Measurements from ENCODE around the gene PIAS1. TPM values are rescaled to one million over a fixed set of nuclear protein-coding genes. Genes with fewer than 3 reads are reported as not detected.

The PIAS1 gene
- total RNA-seq, 2 donors from 2014 or later = 24.1 to 63.3 TPM

GRCh38 chr15:68040144-68040543, 14.0 kb upstream of the PIAS1 start:
- ATAC-seq (no peak), DNase-seq (no peak)
- no peak overlapping the region for H3K27ac ChIP-seq
- 91 to 95% methylated on average over 1 of the region's 1 CpG for WGBS, 2 donors
- H3K4me3 ChIP-seq = no peak overlapping the region
- TF ChIP-seq POLR2A (IDR thresholded peaks at IDR 0.05) (no peak), CTCF (IDR thresholded peaks at IDR 0.05) (no peak)
- peaks cover 14% of the 10 kb centered on the region for H3K4me1 ChIP-seq
- no peaks in the 10 kb centered on the region for H3K36me3 ChIP-seq (replicated peaks in 1 of 2; ENCODE audit: insufficient read depth in 1 of 2, low read depth in 2 of 2)
- H3K9me3 ChIP-seq = no peaks in the 10 kb centered on the region
- H3K27me3 ChIP-seq = no peaks in the 10 kb centered on the region
- intact Hi-C loops (cut with DNase I) = no loop called here

DNA sequence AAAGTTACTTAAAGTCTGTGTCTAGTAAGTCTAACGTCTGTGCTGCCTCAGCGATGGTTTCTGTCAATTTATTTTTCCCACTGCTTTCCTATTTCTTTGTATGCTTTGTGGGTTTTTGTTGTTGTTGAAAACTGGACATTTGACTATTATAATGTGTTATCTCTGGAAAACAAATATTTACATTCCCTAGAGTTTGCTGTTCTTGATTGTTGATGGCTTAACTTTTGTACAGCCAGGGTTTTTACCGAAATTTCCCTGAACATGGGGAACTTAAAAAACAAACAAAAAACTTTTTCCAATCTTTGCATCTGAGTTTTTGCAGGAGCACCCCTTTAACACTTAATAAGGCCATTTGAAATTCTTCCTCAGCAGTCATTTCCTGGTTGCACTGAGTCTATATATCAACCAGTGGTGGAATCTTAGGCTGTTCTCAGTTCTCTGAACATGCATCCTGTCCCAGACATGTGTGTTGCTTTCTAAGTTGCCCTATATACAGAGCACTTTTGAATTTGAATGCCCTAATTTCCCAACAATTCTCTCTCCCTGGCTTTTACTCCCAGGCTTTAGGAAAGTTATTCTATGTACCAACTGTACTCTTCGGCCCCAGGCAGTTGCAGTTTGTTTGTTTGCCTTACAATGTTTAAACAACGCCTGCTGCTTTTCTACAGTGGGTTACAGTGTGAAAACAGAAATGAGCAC, 11.8 kb upstream of the PIAS1 start:
- DNase-seq (no peak), ATAC-seq (peak; percentile 30)
- peak overlapping the region in 1 of 4 donors; percentile 9 for H3K27ac ChIP-seq
- peaks cover 14% of the 10 kb centered on the region for H3K4me1 ChIP-seq
- intact Hi-C loops (cut with DNase I) = no loop called here
- no peak for TF ChIP-seq POLR2A (IDR thresholded peaks at IDR 0.05)
- TF ChIP-seq CTCF (IDR thresholded peaks at IDR 0.05) = no peak
- no peaks in the 10 kb centered on the region for H3K36me3 ChIP-seq (replicated peaks in 1 of 2; ENCODE audit: insufficient read depth in 1 of 2, low read depth in 2 of 2)
- WGBS, 2 donors = 20 to 22% methylated on average over 5 of the region's 5 CpGs
- no peak overlapping the region for H3K4me3 ChIP-seq
- H3K9me3 ChIP-seq = no peaks in the 10 kb centered on the region
- no peaks in the 10 kb centered on the region for H3K27me3 ChIP-seq

DNA sequence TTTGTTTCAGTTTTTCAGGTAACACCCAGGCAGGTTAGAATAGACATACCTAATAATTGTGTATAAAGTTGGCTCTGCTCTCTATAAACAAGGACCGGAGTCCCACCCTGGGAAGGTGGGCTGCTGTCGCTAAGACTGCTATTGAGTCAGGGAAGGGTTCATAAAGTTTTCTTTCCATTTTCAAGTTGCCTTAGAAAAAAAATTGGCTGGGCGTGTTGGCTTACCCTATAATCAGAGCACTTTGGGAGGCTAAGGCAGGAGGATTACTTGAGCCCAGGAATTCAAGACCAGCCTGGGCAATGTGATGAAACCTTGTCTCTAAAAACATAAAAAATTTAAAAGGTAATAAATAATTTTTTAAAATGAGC, 11.3 kb upstream of the PIAS1 start:
- Histone ChIP-seq H3K4me1 (peaks cover 14% of the 10 kb centered on the region), H3K4me3 (no peak overlapping the region), H3K9me3 (no peaks in the 10 kb centered on the region), H3K36me3 (replicated peaks in 1 of 2; ENCODE audit: insufficient read depth in 1 of 2, low read depth in 2 of 2) (no peaks in the 10 kb centered on the region), H3K27me3 (no peaks in the 10 kb centered on the region), H3K27ac (peak overlapping the region in 1 of 4 donors; percentile 9)
- 86% methylated on average over 3 of the region's 3 CpGs for WGBS, 2 donors
- ATAC-seq (no peak), DNase-seq (no peak)
- TF ChIP-seq POLR2A (IDR thresholded peaks at IDR 0.05) (no peak), CTCF (IDR thresholded peaks at IDR 0.05) (no peak)
- intact Hi-C loops (cut with DNase I) = no loop called here

- intact Hi-C loops (cut with DNase I) = no loop called here
- 93 to 94% methylated on average over 7 to 13 of the region's 14 CpGs for WGBS, 2 donors
Measured at GRCh38 chr15:68045289-68046265, 8.5 kb upstream of the PIAS1 start.

More at GRCh38 chr15:68045289-68046265, 8.5 kb upstream of the PIAS1 start:
- DNase-seq (no peak), ATAC-seq (no peak)
- no peaks in the 10 kb centered on the region for H3K9me3 ChIP-seq
- H3K27ac ChIP-seq = no peak overlapping the region
- no peaks in the 10 kb centered on the region for H3K36me3 ChIP-seq (replicated peaks in 1 of 2; ENCODE audit: insufficient read depth in 1 of 2, low read depth in 2 of 2)
- H3K27me3 ChIP-seq = no peaks in the 10 kb centered on the region
- H3K4me3 ChIP-seq = no peak overlapping the region
- H3K4me1 ChIP-seq = peaks cover 14% of the 10 kb centered on the region
- no peak for TF ChIP-seq POLR2A (IDR thresholded peaks at IDR 0.05)
- no peak for TF ChIP-seq CTCF (IDR thresholded peaks at IDR 0.05)

Data from body of pancreas (tissue), 4 donors.